NCI-H1048 (cell line): ENCODE data around the gene TPCN2.

ENCODE experiments used
- DNase-seq: peaks from one replicate; lab custom pipeline; 2025; lab: John Stamatoyannopoulos, UW

TPCN2 gene

GRCh38 chr11:69152733-69153421 lies 104.1 kb downstream of the TPCN2 start:
- DNase-seq = no peak

- DNase-seq = no peak
These were observed 104.9 kb downstream of the TPCN2 start for GRCh38 chr11:69153661-69154060.

GRCh38 chr11:69154211-69154913 lies 105.6 kb downstream of the TPCN2 start:
- no peak for DNase-seq

GRCh38 chr11:69154938-69155301 lies 106.2 kb downstream of the TPCN2 start:
- no peak for DNase-seq

GRCh38 chr11:69155302-69156234 lies 106.8 kb downstream of the TPCN2 start, which contains the start of gene SMIM38:
Gene SMIM38, plus strand, starts transcription at chr11:69155935. Its CDS starts 1,912 bp downstream, at chr11:69157847.
- DNase-seq = no peak

GRCh38 chr11:69156235-69156639 lies 107.5 kb downstream of the TPCN2 start:
- no peak for DNase-seq

GRCh38 chr11:69156673-69157155 lies 108.0 kb downstream of the TPCN2 start:
- no peak for DNase-seq

DNA sequence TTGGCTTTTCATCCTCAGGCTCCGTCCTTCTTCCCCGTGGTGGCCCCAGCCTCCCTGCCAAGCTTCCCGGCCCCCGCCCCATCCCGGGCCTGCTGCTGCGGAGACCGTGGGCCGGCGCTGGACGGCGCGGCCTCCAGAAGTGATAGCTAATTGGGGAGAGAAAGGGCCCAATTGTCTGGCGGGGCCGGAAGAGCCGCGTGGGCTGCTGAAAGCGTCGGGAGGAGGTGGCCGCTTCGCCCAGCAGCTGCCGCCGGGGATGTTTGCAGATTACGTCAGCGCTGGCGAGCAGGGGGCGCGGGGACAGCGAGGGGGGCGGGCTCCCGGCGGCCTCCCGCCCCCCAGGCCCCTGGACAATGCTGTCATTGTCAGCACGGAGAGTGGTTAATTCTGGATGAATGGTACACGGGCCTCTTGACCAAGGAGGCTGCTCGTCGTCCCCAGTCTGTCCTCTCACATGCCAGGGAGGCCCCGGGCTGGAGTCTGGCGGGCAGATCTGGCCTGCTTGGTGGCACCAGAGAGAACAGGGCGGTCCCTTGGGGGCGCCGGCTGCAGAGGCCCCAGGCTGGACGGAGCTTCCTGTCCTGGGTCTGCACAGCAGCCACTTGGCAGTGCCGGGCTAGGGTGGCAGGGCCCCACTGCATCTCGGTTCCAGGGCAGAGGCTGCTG lies 108.6 kb downstream of the TPCN2 start:
- DNase-seq = no peak

- DNase-seq = no peak
These were observed 109.1 kb downstream of the TPCN2 start for GRCh38 chr11:69157822-69158231.

DNA sequence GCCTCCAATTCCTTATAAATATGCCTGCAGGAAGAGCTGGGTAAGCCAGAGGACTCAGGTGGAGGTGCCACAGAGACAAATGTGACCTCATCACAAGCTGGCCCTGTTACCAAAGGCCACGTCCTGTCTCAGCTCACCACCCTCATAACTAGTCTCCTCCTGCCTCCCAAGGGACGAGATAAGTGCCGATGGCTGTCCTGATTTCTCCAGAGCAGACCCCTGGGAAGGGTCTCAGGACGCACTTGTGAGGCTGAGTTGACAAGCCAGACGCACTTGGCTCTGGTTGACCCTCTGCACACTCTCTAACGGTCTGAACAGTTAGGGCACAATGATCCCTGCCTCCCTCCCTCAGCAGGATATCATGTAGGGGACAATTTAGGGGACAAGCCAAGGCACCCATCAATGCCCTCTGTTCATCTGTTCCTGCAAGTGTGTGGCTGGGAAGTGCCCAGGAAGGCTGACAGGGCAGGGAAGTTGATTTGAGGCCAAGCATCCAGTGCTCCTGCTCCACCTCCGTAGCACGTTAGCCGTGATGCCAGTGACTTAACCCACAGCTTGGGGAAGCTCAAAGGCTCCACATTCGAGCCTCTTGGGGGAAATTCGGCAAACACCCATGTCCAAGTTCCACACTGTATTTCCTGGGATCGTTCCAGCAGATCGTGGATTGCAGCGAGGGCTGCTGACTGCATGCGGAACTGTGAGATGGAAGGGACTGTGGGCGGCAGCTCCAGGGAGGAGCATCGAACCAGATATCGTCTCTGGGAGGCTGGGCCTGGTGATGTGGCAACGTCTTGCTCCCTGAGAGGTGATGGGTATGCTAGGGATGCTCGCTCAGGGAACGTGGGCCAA lies 109.8 kb downstream of the TPCN2 start:
- no peak for DNase-seq

GRCh38 chr11:69159150-69159852 lies 110.6 kb downstream of the TPCN2 start:
- no peak for DNase-seq

GRCh38 chr11:69160296-69161116 lies 111.8 kb downstream of the TPCN2 start:
- DNase-seq = no peak

- DNase-seq = no peak
These were observed 112.3 kb downstream of the TPCN2 start for GRCh38 chr11:69161117-69161407.

- DNase-seq = no peak
These were observed 113.8 kb downstream of the TPCN2 start for GRCh38 chr11:69162505-69162904.

GRCh38 chr11:69163842-69164241 lies 115.1 kb downstream of the TPCN2 start:
- no peak for DNase-seq

DNA sequence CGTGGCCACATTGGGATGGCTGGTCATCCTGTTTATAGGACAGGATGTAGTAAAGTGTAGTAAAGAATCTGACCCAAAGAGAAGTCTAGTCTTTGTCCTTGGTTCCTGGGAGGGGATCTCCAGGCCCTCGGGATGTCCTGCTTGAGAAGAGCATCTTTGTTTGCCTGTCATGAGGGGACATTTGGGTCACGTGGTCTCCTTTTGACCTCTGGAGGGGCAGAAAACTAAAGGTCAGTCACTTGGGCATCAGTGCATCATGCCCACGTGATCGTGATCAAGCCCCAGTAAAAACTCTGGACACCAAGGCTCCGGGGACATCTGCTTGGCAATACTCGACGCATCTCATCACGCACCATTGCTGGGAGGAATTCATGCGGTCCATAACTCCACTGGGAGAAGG lies 116.1 kb downstream of the TPCN2 start:
- no peak for DNase-seq

DNA sequence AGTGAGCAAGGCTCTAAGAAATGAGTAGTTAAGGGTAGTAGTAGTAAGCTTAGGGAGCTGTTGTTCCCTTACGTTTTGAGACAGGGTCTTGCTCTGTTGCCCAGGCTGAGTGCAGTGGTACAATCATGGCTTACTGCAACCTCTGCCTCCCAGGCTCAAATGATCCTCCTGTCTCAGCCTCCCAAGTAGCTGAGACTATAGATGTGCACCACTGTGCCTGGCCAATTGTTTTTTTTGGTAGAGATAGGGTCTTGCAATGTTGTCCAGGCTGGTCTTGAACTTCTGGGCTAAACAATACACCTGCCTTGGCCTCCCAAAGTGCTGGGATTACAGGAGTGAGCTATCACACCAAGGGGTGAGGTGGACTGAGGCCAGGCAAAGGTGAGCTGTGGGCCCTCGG lies 117.0 kb downstream of the TPCN2 start:
- DNase-seq = no peak

GRCh38 chr11:69166218-69167115 lies 117.7 kb downstream of the TPCN2 start:
- no peak for DNase-seq
